SU-DHL-6 (cell line): ENCODE results near the gene NTM.
"Not testable (repeated sequence)": the region's sequence is repeated elsewhere in the genome, so short reads cannot be mapped to it uniquely, and the experiment has no call there.

Source experiments
- H2AFZ ChIP-seq: fragments of 200-600 bp; sonication (generic); 2 replicates; pipeline ENCODE4 v1.6.1; 2014; ENCODE audit warnings: low read depth, mild to moderate bottlenecking, moderate library complexity, mixed read lengths, antibody characterized with exemption, low read length; ENCODE audit not compliant: severe bottlenecking
- H3F3A ChIP-seq: fragments of 200-600 bp; shearing (Covaris generic); 2 replicates; pipeline ENCODE4 v1.6.0; 2016; ENCODE audit warnings: antibody characterized with exemption, mild to moderate bottlenecking; ENCODE audit not compliant: insufficient read depth
- H3K27ac ChIP-seq: fragments of 200-600 bp; sonication (generic); 2 replicates; pipeline ENCODE4 v1.5.1; 2016; ENCODE audit warnings: low read depth, mild to moderate bottlenecking, low read length, moderate library complexity, mixed read lengths
- H3K27me3 ChIP-seq: fragments of 200-600 bp; sonication (generic), shearing (Covaris generic); 2 replicates; pipeline ENCODE4 v1.6.0; 2014; ENCODE audit warnings: mild to moderate bottlenecking, low read length
- H3K36me3 ChIP-seq: fragments of 200-600 bp; sonication (generic); 2 replicates; pipeline ENCODE4 v1.6.1; 2014; ENCODE audit warnings: mild to moderate bottlenecking, low read length, mixed read lengths
- H3K4me2 ChIP-seq: fragments of 300-600, 200-600 bp; shearing (Covaris generic), sonication (generic); 2 replicates; pipeline ENCODE4 v1.6.0; 2014; ENCODE audit warnings: low read length, low read depth, mild to moderate bottlenecking; ENCODE audit not compliant: poor library complexity, severe bottlenecking
- H3K4me3 ChIP-seq: fragments of 200-600 bp; sonication (generic); 2 replicates; pipeline ENCODE4 v1.5.1; 2014; ENCODE audit warnings: antibody characterized with exemption, low read length, mild to moderate bottlenecking, mixed read lengths; ENCODE audit not compliant: insufficient read depth, poor library complexity, severe bottlenecking
- H3K79me2 ChIP-seq: fragments of 200-600 bp; sonication (generic); 2 replicates; pipeline ENCODE4 v1.6.1; 2014; ENCODE audit warnings: mild to moderate bottlenecking, low read length, moderate library complexity; ENCODE audit not compliant: insufficient read depth
- H3K9ac ChIP-seq: fragments of 200-600 bp; sonication (generic); 2 replicates; pipeline ENCODE4 v1.7.0; 2014; ENCODE audit warnings: mild to moderate bottlenecking, low read length
- H3K9me2 ChIP-seq: fragments of 200-600 bp; sonication (generic); replicated peaks from 2 replicates; pipeline ENCODE4 v1.6.1; 2014; ENCODE audit warnings: low read length; ENCODE audit not compliant: insufficient read depth
- H3K9me3 ChIP-seq: fragments of 200-600 bp; sonication (generic); 2 replicates; pipeline ENCODE4 v1.6.1; 2014; ENCODE audit warnings: low read length, mixed read lengths; ENCODE audit not compliant: insufficient read depth
- H4K20me1 ChIP-seq: fragments of 200-600 bp; sonication (generic); 2 replicates; pipeline ENCODE4 v1.6.1; 2014; ENCODE audit warnings: low read depth, mild to moderate bottlenecking, antibody characterized with exemption, low read length, moderate library complexity, mixed read lengths
- EZH2phosphoT487 ChIP-seq: fragments of 200-600 bp; sonication (generic), shearing (Covaris generic); conservative IDR thresholded peaks from 2 replicates; pipeline ENCODE4 v1.6.1; 2018; ENCODE audit warnings: mild to moderate bottlenecking, antibody characterized with exemption, low read length, moderate library complexity, mixed read lengths
- TF ChIP-seq, protein P1 (sequence below): fragments of 200-600 bp; sonication (generic); IDR thresholded peaks from one replicate; pipeline ENCODE4 v1.5.1; 2017; ENCODE audit warnings: antibody characterized with exemption, mild to moderate bottlenecking, low read length, moderate library complexity; ENCODE audit not compliant: insufficient read depth, poor library complexity, severe bottlenecking

NTM gene

GRCh38 chr11:132312701-132313111, 942.3 kb downstream of the NTM start:
- Histone ChIP-seq H3K79me2 (no peaks in the 10 kb centered on the region), H3K36me3 (no peaks in the 10 kb centered on the region), H3K27me3 (no peaks in the 10 kb centered on the region), H3K9me3 (no peaks in the 10 kb centered on the region), H3K4me3 (no peak overlapping the region), H2AFZ (no peak overlapping the region), H3K27ac (no peak overlapping the region), H4K20me1 (no peaks in the 10 kb centered on the region), H3K9ac (no peak overlapping the region), H3K9me2 (no peaks in the 10 kb centered on the region), H3F3A (no peaks in the 10 kb centered on the region), H3K4me2 (no peak overlapping the region)
- no peak for TF ChIP-seq EZH2phosphoT487
- TF ChIP-seq, protein P1, sequence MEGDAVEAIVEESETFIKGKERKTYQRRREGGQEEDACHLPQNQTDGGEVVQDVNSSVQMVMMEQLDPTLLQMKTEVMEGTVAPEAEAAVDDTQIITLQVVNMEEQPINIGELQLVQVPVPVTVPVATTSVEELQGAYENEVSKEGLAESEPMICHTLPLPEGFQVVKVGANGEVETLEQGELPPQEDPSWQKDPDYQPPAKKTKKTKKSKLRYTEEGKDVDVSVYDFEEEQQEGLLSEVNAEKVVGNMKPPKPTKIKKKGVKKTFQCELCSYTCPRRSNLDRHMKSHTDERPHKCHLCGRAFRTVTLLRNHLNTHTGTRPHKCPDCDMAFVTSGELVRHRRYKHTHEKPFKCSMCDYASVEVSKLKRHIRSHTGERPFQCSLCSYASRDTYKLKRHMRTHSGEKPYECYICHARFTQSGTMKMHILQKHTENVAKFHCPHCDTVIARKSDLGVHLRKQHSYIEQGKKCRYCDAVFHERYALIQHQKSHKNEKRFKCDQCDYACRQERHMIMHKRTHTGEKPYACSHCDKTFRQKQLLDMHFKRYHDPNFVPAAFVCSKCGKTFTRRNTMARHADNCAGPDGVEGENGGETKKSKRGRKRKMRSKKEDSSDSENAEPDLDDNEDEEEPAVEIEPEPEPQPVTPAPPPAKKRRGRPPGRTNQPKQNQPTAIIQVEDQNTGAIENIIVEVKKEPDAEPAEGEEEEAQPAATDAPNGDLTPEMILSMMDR: no peak

- Histone ChIP-seq H3K4me3 (no peak overlapping the region), H3K27me3 (no peaks in the 10 kb centered on the region), H3K9ac (no peak overlapping the region), H4K20me1 (no peaks in the 10 kb centered on the region), H3F3A (no peaks in the 10 kb centered on the region), H3K27ac (no peak overlapping the region), H3K79me2 (no peaks in the 10 kb centered on the region), H3K9me2 (no peaks in the 10 kb centered on the region), H3K4me2 (no peak overlapping the region), H3K9me3 (no peaks in the 10 kb centered on the region), H3K36me3 (no peaks in the 10 kb centered on the region), H2AFZ (no peak overlapping the region)
- TF ChIP-seq EZH2phosphoT487: no peak
- TF ChIP-seq, protein P1: no peak
These were observed 944.6 kb downstream of the NTM start for GRCh38 chr11:132314911-132315455.

GRCh38 chr11:132315696-132316095, 945.3 kb downstream of the NTM start:
- Histone ChIP-seq H3F3A (no peaks in the 10 kb centered on the region), H3K9me3 (no peaks in the 10 kb centered on the region), H3K4me2 (no peak overlapping the region), H3K27ac (no peak overlapping the region), H3K9ac (no peak overlapping the region), H3K4me3 (no peak overlapping the region), H3K27me3 (no peaks in the 10 kb centered on the region), H4K20me1 (no peaks in the 10 kb centered on the region), H2AFZ (no peak overlapping the region), H3K79me2 (no peaks in the 10 kb centered on the region), H3K36me3 (no peaks in the 10 kb centered on the region), H3K9me2 (no peaks in the 10 kb centered on the region)
- no peak for TF ChIP-seq EZH2phosphoT487

GRCh38 chr11:132318421-132319157, 948.2 kb downstream of the NTM start:
- Histone ChIP-seq H3K36me3 (no peaks in the 10 kb centered on the region), H3K27me3 (no peaks in the 10 kb centered on the region), H3K9me2 (no peaks in the 10 kb centered on the region), H3K27ac (no peak overlapping the region), H3K4me2 (no peak overlapping the region), H3K9ac (no peak overlapping the region), H4K20me1 (no peaks in the 10 kb centered on the region), H3K79me2 (no peaks in the 10 kb centered on the region), H3K4me3 (no peak overlapping the region), H2AFZ (no peak overlapping the region), H3K9me3 (no peaks in the 10 kb centered on the region), H3F3A (no peaks in the 10 kb centered on the region)
- TF ChIP-seq EZH2phosphoT487: no peak
- TF ChIP-seq, protein P1: no peak

GRCh38 chr11:132319419-132319818, 949.0 kb downstream of the NTM start:
- not testable (repeated sequence) for H3K9ac ChIP-seq, H4K20me1 ChIP-seq, H3K27ac ChIP-seq, H3K4me2 ChIP-seq, H3F3A ChIP-seq, H3K27me3 ChIP-seq, H3K79me2 ChIP-seq, H2AFZ ChIP-seq, H3K9me3 ChIP-seq, H3K36me3 ChIP-seq, H3K9me2 ChIP-seq, H3K4me3 ChIP-seq
